ENCODE results near the gene HDAC9. TPM values are rescaled to one million over a fixed set of nuclear protein-coding genes. Genes with fewer than 3 reads are reported as not detected.

Gene HDAC9
- total RNA-seq, 1 experiment from 2014 or later: 159 TPM

DNA sequence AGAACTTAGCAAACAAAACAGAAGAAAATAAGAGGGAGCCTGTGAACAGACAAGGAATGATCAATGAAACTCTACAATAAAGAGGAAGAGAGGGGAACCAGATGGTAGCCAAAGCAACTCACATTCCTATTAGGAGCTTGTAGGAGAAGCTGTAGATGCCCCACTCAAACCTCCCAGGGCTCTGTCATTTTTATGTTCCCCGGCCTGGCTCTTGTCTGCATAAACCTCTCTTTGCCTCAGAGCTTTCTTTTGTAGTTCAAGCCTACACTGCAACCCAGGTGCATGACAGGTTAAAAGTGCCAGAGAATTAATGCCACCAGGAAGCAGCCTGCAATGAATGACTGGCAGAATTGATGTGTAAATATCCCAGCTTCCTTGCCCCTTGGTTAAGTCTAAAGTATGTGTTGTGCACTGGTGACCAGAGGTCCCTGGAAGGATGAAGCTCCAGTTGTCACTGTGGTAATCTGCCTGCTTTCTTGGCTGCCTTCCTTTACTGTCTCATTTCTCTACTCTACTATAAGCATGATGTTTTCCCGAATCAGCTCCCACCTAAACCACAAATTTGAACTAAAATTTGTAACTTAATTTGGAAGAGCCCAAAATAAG lies 40.4 kb downstream of the HDAC9 start:
- Mint-ChIP-seq H3K4me3 (ENCODE audit: low read depth, unreplicated experiment) (no peak overlapping the region), H3K4me1 (ENCODE audit: low read depth, unreplicated experiment) (peaks cover 66% of the 10 kb centered on the region), H3K9me3 (ENCODE audit: low read depth, unreplicated experiment) (no peaks in the 10 kb centered on the region), H3K36me3 (ENCODE audit: insufficient read depth, unreplicated experiment) (peaks cover 10% of the 10 kb centered on the region), H3K27ac (ENCODE audit: unreplicated experiment) (peak overlapping the region; percentile 9), H3K27me3 (ENCODE audit: unreplicated experiment) (no peaks in the 10 kb centered on the region)
- DNase-seq: peak; percentile 25
- BruUV-seq (replicated peaks): no TSS peak
- TF ChIP-seq, protein P1, sequence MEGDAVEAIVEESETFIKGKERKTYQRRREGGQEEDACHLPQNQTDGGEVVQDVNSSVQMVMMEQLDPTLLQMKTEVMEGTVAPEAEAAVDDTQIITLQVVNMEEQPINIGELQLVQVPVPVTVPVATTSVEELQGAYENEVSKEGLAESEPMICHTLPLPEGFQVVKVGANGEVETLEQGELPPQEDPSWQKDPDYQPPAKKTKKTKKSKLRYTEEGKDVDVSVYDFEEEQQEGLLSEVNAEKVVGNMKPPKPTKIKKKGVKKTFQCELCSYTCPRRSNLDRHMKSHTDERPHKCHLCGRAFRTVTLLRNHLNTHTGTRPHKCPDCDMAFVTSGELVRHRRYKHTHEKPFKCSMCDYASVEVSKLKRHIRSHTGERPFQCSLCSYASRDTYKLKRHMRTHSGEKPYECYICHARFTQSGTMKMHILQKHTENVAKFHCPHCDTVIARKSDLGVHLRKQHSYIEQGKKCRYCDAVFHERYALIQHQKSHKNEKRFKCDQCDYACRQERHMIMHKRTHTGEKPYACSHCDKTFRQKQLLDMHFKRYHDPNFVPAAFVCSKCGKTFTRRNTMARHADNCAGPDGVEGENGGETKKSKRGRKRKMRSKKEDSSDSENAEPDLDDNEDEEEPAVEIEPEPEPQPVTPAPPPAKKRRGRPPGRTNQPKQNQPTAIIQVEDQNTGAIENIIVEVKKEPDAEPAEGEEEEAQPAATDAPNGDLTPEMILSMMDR (IDR thresholded peaks at IDR 0.05; ENCODE audit: unreplicated experiment): no peak
- CTCF ChIA-PET: interaction anchor here (0.5 to 2.2 kb wide), 12 partner anchors 9 to 1387 kb away, joined by 3 to 14 read pairs (median 5); no protein-coding TSS in a partner anchor
- intact Hi-C loops (cut with micrococcal nuclease; ENCODE audit: unreplicated experiment): no loop called here

- intact Hi-C loops (cut with micrococcal nuclease; ENCODE audit: unreplicated experiment): no loop called here
- Mint-ChIP-seq H3K27ac (ENCODE audit: unreplicated experiment) (peak overlapping the region; percentile 59), H3K9me3 (ENCODE audit: low read depth, unreplicated experiment) (no peaks in the 10 kb centered on the region), H3K4me3 (ENCODE audit: low read depth, unreplicated experiment) (no peak overlapping the region), H3K36me3 (ENCODE audit: insufficient read depth, unreplicated experiment) (peaks cover 10% of the 10 kb centered on the region), H3K27me3 (ENCODE audit: unreplicated experiment) (no peaks in the 10 kb centered on the region), H3K4me1 (ENCODE audit: low read depth, unreplicated experiment) (peaks cover 72% of the 10 kb centered on the region)
- TF ChIP-seq, protein P1 (IDR thresholded peaks at IDR 0.05; ENCODE audit: unreplicated experiment): no peak
- CTCF ChIA-PET: interaction anchor here (0.8 to 2.2 kb wide), 8 partner anchors 10 to 184 kb away, joined by 3 to 14 read pairs (median 5); no protein-coding TSS in a partner anchor
- no TSS peak for BruUV-seq (replicated peaks)
- no peak for DNase-seq
Observed at GRCh38 chr7:18536486-18536885, 40.9 kb downstream of the HDAC9 start.

DNA sequence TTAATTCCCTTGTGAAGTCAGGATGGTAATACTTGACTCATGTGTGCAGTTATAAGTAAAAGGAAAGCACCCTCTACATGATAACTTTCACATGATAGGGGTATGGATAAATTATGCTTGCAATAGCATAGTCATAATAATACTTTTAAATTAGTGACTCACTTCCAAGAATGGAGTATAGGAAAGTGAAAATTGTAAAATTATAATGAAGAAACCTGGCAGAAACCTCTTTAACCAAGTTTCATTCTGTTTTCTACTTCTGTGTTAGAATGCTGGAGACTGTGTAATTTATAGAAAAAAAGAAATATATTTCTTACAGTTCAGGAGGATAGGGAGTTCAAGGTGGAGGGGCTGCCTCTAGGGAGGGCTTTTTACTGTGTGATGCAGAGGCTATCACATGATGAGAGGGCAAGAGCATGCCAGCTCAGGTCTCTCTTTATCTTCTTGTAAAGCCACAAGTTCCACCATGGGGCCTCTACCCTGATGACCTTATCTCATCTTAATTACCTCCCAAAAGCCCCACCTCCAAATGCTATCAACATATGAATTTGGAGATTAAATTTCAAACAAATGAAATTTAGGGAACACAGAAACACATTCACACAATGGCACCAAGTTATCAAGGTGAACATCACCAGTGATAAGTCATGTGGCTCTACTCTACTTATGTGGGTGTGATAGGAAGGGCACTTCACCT lies 43.2 kb downstream of the HDAC9 start:
- Mint-ChIP-seq H3K4me3 (ENCODE audit: low read depth, unreplicated experiment) (no peak overlapping the region), H3K4me1 (ENCODE audit: low read depth, unreplicated experiment) (peaks cover 66% of the 10 kb centered on the region)

GRCh38 chr7:18540396-18540795 lies 44.8 kb downstream of the HDAC9 start:
- peaks cover 31% of the 10 kb centered on the region for H3K36me3 Mint-ChIP-seq (ENCODE audit: insufficient read depth, unreplicated experiment)
- CTCF ChIA-PET: no interaction called here
- no peak for DNase-seq
- peaks cover 56% of the 10 kb centered on the region for H3K4me1 Mint-ChIP-seq (ENCODE audit: low read depth, unreplicated experiment)
- intact Hi-C loops (cut with micrococcal nuclease; ENCODE audit: unreplicated experiment): no loop called here
- no peak overlapping the region for H3K27ac Mint-ChIP-seq (ENCODE audit: unreplicated experiment)
- TF ChIP-seq, protein P1 (IDR thresholded peaks at IDR 0.05; ENCODE audit: unreplicated experiment): no peak
- H3K4me3 Mint-ChIP-seq (ENCODE audit: low read depth, unreplicated experiment): no peak overlapping the region
- H3K27me3 Mint-ChIP-seq (ENCODE audit: unreplicated experiment): no peaks in the 10 kb centered on the region
- no peaks in the 10 kb centered on the region for H3K9me3 Mint-ChIP-seq (ENCODE audit: low read depth, unreplicated experiment)
- no TSS peak for BruUV-seq (replicated peaks)

More for the DNA sequence above, 43.2 kb downstream of the HDAC9 start:
- H3K36me3 Mint-ChIP-seq (ENCODE audit: insufficient read depth, unreplicated experiment): peaks cover 19% of the 10 kb centered on the region
- intact Hi-C loops (cut with micrococcal nuclease; ENCODE audit: unreplicated experiment): no loop called here
- H3K27me3 Mint-ChIP-seq (ENCODE audit: unreplicated experiment): no peaks in the 10 kb centered on the region
- no peaks in the 10 kb centered on the region for H3K9me3 Mint-ChIP-seq (ENCODE audit: low read depth, unreplicated experiment)
- BruUV-seq (replicated peaks): no TSS peak
- CTCF ChIA-PET: no interaction called here
- TF ChIP-seq, protein P1 (IDR thresholded peaks at IDR 0.05; ENCODE audit: unreplicated experiment): no peak
- no peak for DNase-seq
- H3K27ac Mint-ChIP-seq (ENCODE audit: unreplicated experiment): peak overlapping the region; percentile 59

Data from Calu3 (cell line).